ENCODE data around the gene WDR18. TPM values are rescaled to one million over a fixed set of nuclear protein-coding genes. Genes with fewer than 3 reads are reported as not detected.

WDR18 gene, protein sequence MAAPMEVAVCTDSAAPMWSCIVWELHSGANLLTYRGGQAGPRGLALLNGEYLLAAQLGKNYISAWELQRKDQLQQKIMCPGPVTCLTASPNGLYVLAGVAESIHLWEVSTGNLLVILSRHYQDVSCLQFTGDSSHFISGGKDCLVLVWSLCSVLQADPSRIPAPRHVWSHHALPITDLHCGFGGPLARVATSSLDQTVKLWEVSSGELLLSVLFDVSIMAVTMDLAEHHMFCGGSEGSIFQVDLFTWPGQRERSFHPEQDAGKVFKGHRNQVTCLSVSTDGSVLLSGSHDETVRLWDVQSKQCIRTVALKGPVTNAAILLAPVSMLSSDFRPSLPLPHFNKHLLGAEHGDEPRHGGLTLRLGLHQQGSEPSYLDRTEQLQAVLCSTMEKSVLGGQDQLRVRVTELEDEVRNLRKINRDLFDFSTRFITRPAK
- 67.0 and 73.3 TPM in 2 replicates for total RNA-seq

DNA sequence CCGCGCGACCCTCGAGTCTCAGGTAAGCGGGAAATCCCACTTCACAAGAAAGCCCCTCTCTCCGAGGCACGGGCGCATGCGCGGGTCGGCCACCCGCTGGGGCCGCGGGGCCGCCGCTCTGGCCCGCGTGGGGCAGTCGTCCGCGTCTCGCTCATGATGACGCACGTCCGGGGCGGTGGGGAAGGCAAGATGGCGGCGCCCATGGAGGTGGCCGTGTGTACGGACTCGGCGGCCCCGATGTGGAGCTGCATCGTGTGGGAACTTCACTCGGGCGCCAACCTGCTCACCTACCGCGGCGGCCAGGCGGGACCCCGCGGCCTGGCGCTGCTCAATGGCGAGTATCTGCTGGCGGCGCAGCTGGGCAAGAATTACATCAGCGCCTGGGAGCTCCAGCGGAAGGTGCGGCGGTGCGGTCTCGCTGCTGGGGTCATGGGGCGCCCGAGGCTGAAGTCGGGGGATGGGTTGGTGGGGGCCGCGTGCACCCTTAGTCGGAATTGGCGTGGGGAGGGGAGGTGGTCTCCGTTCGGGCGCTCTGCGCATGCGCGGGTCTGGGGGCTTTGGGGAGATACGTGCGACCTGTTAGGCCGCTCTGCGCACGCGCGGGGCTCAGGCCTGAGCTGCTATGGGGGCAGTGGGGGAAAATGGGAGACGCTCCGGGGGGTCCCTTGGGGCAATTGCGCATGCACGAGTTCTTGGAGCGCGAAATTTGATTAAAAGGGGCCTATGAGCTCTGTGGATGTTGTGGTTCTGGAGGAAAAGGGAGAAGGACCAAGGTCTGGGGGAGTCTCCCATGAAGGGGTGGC lies at the start of gene WDR18:
Gene WDR18 (plus strand): TSS at position 181 of the 803 bp plus-strand sequence. CDS start 9 bp downstream, at position 190.

DNA sequence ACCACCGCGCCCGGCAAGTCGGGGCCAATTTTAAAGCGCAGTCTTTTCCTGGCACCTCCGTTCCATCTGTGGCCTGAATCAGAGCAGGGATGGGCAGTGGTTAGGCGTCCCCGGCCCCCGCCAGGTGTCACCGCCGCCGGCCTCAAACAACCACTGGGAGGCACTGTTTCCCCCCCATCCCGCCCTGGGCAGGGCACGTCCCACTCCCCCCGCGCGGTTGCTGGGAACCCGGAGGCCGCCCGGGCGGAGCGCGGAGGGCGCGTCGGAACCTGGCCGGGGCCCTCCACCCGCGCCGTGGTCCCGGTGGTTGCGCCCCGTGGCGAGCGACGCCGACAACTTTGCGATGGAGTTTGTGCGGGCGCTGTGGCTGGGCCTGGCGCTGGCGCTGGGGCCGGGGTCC lies 15.9 kb downstream of the WDR18 start, which contains the start of gene GRIN3B:
Gene GRIN3B (plus strand): TSS at position 325 of the 400 bp plus-strand sequence. CDS start 19 bp downstream, at position 344.

DNA sequence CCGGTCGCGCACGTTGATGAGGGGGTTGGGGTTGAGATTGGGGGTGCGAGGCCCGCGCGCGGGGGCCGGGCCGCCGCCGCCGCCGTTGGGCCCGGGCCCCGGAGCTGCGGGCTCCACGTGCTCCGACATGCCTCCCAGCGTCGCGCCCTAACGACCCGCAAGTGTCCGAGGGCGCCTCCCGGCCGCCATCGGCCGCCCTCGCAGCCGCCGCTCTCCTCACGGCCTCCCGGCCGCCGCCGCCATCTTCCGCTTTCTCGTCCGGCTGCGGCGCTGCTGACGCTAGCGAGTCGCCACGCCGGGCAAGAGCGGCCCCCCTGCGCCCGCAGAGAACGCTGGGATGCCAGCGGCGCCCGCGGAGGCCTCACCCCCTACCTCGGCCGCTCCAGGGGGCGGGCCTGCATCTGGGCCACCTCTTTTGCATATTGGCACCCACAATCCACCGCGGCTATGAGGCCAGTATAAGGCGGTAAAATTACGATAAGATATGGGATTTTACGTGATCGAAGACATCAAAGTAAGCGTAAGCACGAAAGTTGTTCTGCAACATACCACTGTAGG lies 36.8 kb downstream of the WDR18 start, which contains the start of gene TMEM259:
Gene TMEM259 (minus strand): TSS at position 256 of the 558 bp plus-strand sequence. CDS start 127 bp downstream, at position 129.

DNA sequence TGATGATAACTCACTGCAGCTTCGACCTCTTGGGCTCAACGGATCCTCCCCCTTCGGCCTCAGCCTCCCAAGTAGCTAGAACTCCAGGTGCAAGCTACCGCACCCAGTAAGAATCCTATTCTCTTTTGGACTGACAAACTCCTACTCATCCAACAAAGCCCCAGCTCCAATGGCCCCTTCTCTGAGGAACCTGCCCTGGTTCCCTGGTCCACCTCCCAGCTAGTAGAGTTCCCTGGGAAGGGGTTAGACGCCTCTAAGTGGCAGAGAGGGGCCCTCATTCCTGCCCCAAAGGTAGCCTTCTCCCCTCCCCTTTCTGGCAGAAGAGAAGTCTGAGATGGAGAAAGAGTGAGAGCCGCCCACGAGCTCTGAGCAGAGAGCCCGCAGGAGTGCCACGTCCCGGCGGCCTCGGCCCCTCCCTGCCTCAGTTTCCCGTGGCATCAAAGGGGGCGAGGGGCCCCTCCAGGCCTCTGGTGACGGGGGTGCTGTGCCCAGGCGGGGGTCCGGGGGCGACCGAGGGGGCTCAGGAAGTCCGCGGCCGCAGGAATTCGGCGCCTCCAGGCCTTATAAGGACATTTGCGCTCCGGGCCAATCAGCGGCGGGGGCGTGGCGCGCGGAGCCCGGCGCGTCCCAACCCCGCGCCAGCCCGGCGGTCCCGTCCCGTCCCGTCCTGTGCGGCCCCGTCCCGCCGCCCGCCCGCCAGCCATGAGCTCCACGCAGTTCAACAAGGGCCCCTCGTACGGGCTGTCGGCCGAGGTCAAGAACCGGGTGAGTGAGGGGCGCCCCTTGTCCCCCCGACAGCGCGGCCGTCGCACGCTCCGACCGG lies 42.0 kb downstream of the WDR18 start, which contains the start of gene CNN2:
Gene CNN2 (plus strand): TSS at position 649 of the 823 bp plus-strand sequence. CDS start 54 bp downstream, at position 703.

DNA sequence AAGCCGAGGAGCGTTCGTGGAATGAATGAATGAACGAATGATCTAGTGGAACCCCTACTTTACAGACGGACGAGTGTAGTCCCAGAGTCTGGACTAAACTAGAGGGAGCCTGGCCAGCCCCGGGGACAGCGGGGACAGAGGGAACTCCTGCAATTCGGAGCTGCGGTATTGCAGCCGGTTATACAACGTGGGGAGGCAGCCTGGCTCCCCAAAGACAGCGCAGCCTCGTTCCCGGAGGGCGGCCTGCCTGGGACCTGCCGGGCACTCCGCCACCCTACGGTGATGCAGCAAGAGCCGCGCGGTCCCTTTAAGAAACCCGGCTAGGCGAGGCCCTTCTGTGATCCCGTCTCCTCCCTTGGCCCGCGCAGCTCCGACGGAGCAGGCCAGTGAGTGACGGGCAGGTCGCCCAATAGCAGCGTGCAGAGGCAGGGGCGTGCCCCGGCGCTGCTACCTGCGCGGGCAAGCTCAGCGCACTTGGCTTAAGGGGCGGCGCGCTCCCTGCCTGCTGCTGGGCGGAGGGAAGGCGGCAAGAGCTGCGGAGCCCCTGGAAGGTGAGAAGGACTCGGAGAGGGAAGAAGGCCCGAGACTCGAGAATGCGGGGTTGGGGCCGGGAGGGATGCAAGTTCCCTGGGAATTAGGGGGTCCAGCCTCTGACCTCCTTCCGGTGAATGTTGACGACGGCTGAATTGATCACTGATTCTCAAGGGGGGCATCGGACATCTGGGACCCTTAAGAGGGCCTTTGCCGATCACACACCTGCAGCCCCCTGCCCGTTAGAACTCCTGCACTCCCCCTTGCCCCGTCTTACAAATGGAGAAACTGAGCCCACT lies 55.7 kb downstream of the WDR18 start, which contains the start of gene ABCA7:
Gene ABCA7 (plus strand): TSS at position 462 of the 830 bp plus-strand sequence. CDS start 1,255 bp downstream, outside the sequence.

Other genes starting within 250 kb of the WDR18 start
- gene MISP, start 233.2 kb upstream of the WDR18 start, total RNA-seq: under 0.01 TPM in 1 of 2 replicates, not detected in the other
- gene PTBP1, start 186.9 kb upstream of the WDR18 start, total RNA-seq: 118 and 139 TPM in 2 replicates
- under 0.01 TPM in 2 replicates for gene PLPPR3, start 162.4 kb upstream of the WDR18 start, total RNA-seq
- gene AZU1, start 156.5 kb upstream of the WDR18 start, total RNA-seq: not detected in 2 replicates
- not detected in 2 replicates for gene PRTN3, start 143.3 kb upstream of the WDR18 start, total RNA-seq
- not detected in 2 replicates for gene ELANE, start 132.0 kb upstream of the WDR18 start, total RNA-seq
- 0.52 and 0.54 TPM in 2 replicates for gene CFD, start 124.7 kb upstream of the WDR18 start, total RNA-seq
- 16.1 and 20.6 TPM in 2 replicates for gene MED16, start 91.2 kb upstream of the WDR18 start, total RNA-seq
- not detected in 2 replicates for gene RNU6-9, start 90.9 kb upstream of the WDR18 start, total RNA-seq
- 37.0 and 37.5 TPM in 2 replicates for gene R3HDM4, start 71.1 kb upstream of the WDR18 start, total RNA-seq
- gene KISS1R, start 67.0 kb upstream of the WDR18 start, total RNA-seq: not detected in 2 replicates
- gene ARID3A, start 58.3 kb upstream of the WDR18 start, total RNA-seq: 4.7 and 5.6 TPM in 2 replicates
- gene GRIN3B, start 16.1 kb downstream of the WDR18 start, total RNA-seq: 0.09 and 0.33 TPM in 2 replicates
- gene TMEM259, start 36.8 kb downstream of the WDR18 start, total RNA-seq: 36.9 and 38.3 TPM in 2 replicates
- gene RNU6-2, start 37.2 kb downstream of the WDR18 start, total RNA-seq: not detected in 2 replicates
- 54.7 and 73.7 TPM in 2 replicates for gene CNN2, start 42.3 kb downstream of the WDR18 start, total RNA-seq
- gene ABCA7, start 55.8 kb downstream of the WDR18 start, total RNA-seq: 2.4 and 3.6 TPM in 2 replicates
- 11.9 and 24.8 TPM in 2 replicates for gene ARHGAP45, start 82.8 kb downstream of the WDR18 start, total RNA-seq
- 69.8 and 81.8 TPM in 2 replicates for gene POLR2E, start 111.0 kb downstream of the WDR18 start, total RNA-seq
- gene GPX4, start 119.6 kb downstream of the WDR18 start, total RNA-seq: 369 and 438 TPM in 2 replicates
- 14.4 and 15.9 TPM in 2 replicates for gene SBNO2, start 189.9 kb downstream of the WDR18 start, total RNA-seq
- 80.6 and 90.6 TPM in 2 replicates for gene STK11, start 221.4 kb downstream of the WDR18 start, total RNA-seq